Activated naive CD8-positive, alpha-beta T cell treated with anti-CD3 and anti-CD28 coated beads, Interleukin-2, amount 50 U/mL, for 24 hours (primary cell): ENCODE results near the gene ZNF577.

Experiments used
- ATAC-seq: fragments of 150-1000 bp; cut with Tn5 transposase; one replicate; pipeline ENCODE4 v1.10.0; 2021
- DNase-seq: peaks from one replicate; pipeline ENCODE4 v3.0.0; 2021
- H3K27ac Mint-ChIP-seq: one replicate; pipeline ENCODE4 v1.8.0; 2021; ENCODE audit warnings: mild to moderate bottlenecking, mixed read lengths
- H3K27me3 Mint-ChIP-seq: one replicate; pipeline ENCODE4 v1.8.0; 2021; ENCODE audit warnings: mixed read lengths
- H3K36me3 Mint-ChIP-seq: one replicate; pipeline ENCODE4 v1.8.0; 2021; ENCODE audit warnings: low read depth, mixed read lengths
- H3K4me1 Mint-ChIP-seq: one replicate; pipeline ENCODE4 v1.8.0; 2021; ENCODE audit warnings: mixed read lengths
- H3K4me3 Mint-ChIP-seq: one replicate; pipeline ENCODE4 v1.8.0; 2021; ENCODE audit warnings: mild to moderate bottlenecking, moderate library complexity, mixed read lengths
- H3K9me3 Mint-ChIP-seq: one replicate; pipeline ENCODE4 v1.8.0; 2021; ENCODE audit warnings: mixed read lengths

Gene ZNF577

GRCh38 chr19:51821921-51822320, 65.8 kb downstream of the ZNF577 start:
- H3K4me3 Mint-ChIP-seq = no peak overlapping the region
- peaks cover 7% of the 10 kb centered on the region for H3K36me3 Mint-ChIP-seq
- H3K9me3 Mint-ChIP-seq = peaks cover 61% of the 10 kb centered on the region
- H3K27ac Mint-ChIP-seq = no peak overlapping the region
- H3K4me1 Mint-ChIP-seq = no peaks in the 10 kb centered on the region
- ATAC-seq (no peak), DNase-seq (no peak)
- H3K27me3 Mint-ChIP-seq = no peaks in the 10 kb centered on the region

DNA sequence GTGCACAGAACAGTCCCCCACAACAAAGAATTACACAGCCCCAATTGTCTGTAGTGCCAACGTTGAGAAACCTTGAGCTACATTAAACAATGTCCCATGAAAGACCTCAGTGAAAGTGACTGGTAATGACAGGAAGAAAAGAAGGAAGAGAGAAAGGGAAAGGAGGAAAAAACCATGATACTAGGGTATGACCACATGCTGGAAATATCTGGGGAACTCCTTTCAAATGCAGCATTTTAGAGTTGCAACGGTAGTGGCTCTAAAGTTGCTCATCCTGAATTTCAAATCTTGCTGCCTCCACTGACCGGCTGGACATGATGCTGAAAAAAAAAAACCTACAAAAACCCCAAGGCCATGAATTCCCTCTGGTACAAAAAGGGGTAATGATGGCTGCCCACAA, 66.3 kb downstream of the ZNF577 start:
- Mint-ChIP-seq H3K27ac (no peak overlapping the region), H3K36me3 (peaks cover 7% of the 10 kb centered on the region), H3K9me3 (peaks cover 56% of the 10 kb centered on the region), H3K4me3 (no peak overlapping the region), H3K4me1 (no peaks in the 10 kb centered on the region), H3K27me3 (no peaks in the 10 kb centered on the region)
- DNase-seq (no peak), ATAC-seq (no peak)
